Upper lobe of left lung (tissue), 4 donors: ENCODE results near the gene DCUN1D4.

Experiments used
- CTCF ChIP-seq, 6 experiments: fragments of 450-650 bp in 4 of 6; fragments of 200-600 bp in 2 of 6; sonication (generic) in 2 of 6; IDR thresholded peaks; one replicate each; pipeline ENCODE4 v1.5.1; 2016 to 2019; ENCODE audit warnings: antibody characterized with exemption in 6 of 6
- POLR2AphosphoS5 ChIP-seq, 2 donors: sonication (generic); formaldehyde crosslinking; IDR thresholded peaks; one replicate each; pipeline ENCODE4 v1.5.1; 2017; ENCODE audit warnings: antibody characterized with exemption in 2 of 2

- TF ChIP-seq CTCF (IDR thresholded peaks at IDR 0.05) (no peak), POLR2AphosphoS5 (IDR thresholded peaks at IDR 0.05) (no peak)
Observed at GRCh38 chr4:51855270-51855669, 12.3 kb downstream of the DCUN1D4 start.
